ENCODE data around the gene DDIT3.
"Not testable (repeated sequence)": the region's sequence is repeated elsewhere in the genome, so short reads cannot be mapped to it uniquely, and the experiment has no call there.

Gene DDIT3

DNA sequence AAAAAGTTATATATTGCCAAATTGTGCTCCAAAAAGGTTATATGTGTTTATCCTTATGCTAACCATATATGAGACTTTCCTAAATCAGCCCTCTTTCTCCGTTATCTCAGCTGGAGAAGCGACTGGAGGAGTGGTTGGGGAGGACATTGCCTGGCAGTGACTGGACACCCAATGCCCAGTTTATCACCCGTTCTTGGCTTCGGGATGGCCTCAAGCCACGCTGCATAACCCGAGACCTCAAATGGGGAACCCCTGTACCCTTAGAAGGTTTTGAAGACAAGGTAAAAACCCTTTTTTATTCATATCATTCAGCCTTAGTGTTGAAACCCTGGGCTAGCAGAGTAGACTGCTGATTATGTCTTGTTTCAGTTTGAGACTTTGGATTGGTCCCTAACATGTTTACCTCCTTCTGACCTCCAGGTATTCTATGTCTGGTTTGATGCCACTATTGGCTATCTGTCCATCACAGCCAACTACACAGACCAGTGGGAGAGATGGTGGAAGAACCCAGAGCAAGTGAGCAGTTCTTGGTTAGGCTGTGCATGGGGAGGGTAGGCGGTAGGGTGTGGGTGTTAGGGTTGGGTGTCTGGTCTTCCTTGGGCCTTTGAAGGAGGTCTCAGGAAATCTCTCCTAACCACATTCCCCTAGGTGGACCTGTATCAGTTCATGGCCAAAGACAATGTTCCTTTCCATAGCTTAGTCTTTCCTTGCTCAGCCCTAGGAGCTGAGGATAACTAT, 8.6 kb downstream of the DDIT3 start:
- no peak for FAIRE-seq

DNA sequence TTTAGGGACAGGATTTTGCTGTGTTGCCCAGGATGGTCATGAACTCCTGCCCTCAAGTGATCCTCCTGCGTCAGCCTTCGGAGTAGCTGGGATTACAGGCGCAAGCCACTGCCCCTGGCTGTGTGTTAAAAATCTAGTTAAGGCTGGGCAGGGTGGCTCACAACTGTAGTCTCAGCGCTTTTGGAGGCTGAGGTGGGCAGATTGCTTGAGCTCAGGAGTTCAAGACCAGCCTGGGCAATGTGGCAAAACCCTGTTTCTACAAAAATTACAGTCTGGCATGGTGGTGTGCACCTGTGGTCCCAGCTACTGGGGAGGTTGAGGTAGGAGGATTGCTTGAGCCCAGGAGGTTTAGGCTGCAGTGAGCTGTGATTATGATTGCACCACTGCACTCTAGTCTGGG, 9.2 kb downstream of the DDIT3 start:
- no peak for FAIRE-seq

DNA sequence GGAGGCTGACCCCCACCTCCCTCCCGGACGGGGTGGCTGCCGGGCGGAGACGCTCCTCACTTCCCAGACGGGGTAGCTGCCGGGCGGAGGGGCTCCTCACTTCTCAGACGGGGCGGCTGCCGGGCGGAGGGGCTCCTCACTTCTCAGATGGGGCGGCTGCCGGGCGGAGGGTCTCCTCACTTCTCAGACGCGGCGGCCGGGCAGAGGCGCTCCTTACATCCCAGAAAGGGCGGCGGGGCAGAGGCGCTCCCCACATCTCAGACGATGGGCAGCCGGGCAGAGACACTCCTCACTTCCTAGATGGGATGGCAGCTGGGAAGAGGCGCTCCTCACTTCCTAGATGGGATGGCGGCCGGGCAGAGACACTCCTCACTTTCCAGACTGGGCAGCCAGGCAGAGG, 12.5 kb downstream of the DDIT3 start:
- not testable (repeated sequence) for FAIRE-seq

DNA sequence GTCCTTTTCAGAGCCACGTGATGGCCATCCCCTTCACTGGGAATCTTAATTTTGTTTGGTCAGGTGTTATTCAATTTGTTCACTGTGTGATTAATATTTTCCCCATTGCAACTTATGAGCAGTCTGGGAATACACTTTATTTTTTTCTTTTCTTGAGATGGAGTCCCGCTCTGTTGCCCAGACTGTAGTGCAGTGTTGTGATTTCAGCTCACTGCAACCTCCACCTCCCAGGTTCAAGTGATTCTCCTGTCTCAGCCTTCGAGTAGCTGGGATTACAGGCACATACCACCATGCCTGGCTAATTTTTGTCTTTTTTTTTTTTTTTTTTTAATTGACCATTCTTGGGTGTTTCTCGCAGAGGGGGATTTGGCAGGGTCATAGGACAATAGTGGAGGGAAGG, 13.8 kb downstream of the DDIT3 start:
- FAIRE-seq: not testable (repeated sequence)

DNA sequence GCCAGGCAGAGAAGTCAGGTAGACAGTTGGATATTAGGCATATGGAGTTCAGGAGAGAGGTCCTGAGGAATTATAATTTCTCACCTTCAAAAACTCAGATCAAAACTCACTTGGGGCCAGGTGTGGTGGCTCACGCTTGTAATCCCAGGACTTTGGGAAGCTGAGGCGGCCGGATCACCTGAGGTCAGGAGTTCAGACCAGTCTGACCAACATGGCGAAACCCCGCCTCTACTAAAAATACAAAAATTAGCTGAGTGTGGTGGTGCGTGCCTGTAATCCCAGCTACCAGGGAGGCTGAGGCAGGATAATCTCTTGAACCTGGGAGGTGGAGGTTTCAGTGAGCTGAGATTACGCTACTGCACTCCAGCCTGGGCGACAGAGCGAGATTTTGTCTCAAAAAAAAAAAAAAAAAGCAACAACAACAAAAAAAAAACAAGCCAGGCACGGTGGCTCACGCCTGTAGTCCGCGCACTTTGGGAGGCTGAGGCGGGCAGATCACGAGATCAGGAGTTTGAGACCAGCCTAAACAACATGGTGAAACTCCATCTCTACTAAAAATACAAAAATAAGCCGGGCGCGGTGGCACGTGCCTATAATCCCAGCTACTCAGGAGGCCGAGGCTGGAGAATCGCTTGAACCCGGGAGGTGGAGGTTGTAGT, 17.9 kb downstream of the DDIT3 start:
- FAIRE-seq: not testable (repeated sequence)

DNA sequence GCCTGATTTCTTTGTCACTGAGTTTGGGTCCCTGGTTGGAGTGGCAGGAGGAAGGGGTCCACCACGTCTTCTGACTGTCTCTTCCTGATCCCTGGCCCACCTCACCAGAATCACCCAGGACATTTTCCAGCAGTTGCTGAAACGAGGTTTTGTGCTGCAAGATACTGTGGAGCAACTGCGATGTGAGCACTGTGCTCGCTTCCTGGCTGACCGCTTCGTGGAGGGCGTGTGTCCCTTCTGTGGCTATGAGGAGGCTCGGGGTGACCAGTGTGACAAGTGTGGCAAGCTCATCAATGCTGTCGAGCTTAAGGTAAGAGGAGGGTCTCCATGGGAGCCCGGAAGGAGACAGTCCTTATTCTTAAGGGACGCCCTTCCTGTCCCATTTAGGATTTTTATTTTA, 20.1 kb downstream of the DDIT3 start:
- FAIRE-seq: no peak

DNA sequence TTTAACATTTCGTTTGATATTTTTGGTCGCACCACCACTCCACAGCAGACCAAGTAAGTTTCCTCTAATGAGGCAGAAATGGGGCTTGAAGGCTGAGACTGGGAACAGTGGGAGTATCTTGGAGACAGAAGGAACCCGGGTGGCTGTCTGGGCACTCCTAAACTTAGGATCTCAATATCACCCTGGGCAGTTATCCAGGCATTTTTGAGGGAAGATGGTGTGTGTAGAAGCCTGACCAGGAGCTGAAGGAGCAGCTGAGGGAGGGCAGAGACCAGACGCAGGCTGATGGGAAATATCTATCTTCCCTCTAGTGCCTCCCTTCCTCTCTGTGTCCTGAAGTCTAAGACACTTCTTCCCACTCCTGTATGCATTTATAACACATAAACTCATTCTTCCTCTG, 21.7 kb downstream of the DDIT3 start:
- FAIRE-seq: no peak

DNA sequence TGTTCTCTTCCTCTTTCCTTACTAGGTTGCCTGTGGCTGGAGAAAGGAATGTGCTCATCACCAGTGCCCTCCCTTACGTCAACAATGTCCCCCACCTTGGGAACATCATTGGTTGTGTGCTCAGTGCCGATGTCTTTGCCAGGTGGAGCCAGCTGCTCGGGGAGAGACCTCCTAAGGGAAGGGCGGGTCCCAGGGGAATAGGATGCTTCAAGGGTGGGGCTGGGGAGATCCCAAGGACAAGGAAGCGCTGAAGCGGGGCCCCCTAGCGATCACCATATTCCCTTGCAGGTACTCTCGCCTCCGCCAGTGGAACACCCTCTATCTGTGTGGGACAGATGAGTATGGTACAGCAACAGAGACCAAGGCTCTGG, 22.2 kb downstream of the DDIT3 start:
- no peak for FAIRE-seq

DNA sequence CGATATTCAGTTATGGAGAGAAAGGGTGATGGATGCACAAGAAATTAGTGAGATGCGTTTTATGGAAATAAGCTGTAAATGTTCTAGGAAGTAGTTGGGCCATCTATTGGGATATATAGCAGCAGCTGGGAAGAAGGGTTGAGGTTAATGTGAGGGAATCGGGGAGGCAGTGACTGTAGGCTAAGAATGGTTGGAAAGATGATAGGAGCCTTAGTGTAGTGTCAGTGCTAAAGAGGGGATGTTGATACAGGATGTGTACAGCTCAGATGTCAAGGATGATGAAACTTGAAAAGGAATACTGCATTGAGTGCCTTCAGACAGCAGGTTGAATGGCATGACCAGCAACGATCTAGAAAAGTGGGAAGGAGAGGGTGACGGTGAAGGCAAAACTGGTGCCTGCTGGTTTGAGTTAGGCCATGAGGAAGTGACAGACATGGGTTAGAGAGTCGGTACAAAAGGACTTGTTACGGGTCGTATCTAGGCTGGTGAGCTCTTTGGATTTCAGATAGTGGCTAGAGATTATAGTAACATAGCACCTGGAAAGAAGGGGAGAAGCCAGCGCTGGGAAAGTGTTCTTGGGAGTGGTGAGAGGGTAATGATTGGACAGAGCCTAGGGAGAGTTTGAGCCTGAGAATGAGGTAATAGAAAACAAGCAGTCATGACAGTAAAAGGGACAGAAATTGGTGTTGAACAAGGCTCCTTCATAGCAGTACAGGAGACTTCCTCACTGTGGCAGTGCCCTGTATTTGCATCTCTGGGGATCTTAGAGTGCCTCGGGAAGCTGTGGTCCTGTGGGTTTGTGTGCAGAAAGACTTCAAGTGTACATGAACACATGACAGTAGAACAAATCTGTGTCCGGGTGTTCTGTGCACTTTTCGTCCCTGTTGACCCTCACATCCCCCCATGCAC, 22.8 kb downstream of the DDIT3 start:
- FAIRE-seq: no peak

DNA sequence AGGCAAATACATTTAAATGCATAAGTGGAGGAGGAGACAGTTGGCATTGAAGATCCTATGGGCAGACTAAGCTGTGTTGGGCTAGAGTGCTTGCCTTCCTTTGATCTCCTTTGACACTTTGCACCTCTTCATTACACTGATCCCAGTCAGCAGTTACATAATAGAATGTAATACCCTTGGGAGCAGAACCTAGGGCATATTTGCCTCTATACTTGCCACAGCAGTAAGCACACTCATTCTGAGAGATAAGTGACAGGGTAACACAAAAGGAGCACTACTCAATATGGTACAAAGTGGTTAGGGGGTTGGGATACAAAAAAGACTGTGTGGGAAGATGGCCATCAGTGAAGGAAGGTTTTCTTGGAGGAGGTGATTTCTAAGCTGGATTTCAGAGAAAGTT, 23.5 kb downstream of the DDIT3 start:
- FAIRE-seq: no peak

DNA sequence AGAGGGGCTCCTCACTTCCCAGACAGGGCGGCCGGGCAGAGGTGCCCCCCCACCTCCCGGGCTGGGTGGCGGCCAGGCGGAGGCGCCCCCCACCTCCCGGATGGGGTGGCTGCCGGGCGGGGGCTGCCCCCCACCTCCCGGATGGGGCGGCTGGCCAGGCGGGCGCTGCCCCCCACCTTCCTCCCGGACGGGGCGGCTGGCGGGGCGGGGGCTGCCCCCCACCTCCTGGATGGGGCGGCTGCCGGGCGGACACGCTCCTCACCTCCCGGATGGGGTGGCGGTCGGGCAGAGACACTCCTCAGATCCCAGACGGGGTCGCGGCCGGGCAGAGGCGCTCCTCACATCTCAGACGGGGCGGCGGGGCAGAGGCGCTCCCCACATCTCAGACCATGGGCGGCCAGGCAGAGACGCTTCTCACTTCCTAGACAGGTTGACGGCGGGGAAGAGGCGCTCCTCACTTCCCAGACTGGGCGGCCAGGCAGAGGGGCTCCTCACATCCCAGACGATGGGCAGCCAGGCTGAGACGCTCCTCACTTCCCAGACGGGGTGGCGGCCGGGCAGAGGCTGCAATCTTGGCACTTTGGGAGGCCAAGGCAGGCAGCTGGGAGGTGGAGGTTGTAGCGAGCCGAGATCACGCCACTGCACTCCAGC, 25.1 kb downstream of the DDIT3 start:
- not testable (repeated sequence) for FAIRE-seq

DNA sequence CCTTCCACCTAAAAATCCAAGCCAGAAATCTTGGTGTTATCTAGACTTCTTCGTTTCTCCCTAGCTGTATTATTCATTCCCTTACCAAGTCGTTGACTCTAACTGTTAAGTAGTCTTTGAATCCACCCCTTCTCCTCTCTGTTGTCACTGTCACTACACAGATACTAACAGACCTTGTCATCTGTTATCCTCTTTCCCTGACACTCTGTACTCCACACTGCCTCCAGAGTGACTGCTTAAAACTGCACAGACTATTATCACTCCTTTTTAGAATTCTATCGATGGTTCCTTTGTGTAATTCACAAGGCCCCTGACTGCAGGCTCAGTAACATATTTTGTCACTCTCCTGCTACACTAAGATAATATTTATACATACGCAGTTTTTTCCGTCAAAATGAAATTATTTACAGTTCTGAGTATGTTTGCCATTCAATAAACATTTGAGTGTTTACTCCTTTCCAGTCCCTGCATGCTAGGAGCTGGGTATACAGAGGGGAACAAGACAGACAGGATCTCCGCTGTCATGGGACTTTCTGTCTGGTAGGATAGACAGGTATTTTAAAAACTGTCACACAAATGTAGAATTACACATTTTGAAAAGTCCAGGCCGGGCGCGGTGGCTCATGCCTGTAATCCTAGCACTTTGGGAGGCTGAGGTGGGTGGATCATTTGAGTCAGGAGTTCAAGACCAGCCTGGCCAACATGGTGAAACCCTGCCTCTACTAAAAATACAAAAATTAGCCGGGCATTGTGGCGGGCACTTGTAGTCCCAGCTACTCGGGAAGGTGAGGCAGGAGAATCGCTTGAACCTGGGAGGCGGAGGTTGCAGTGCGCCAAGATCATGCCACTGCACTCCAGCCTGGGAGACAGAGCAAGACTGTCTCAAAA, 28.7 kb downstream of the DDIT3 start:
- FAIRE-seq: no peak

DNA sequence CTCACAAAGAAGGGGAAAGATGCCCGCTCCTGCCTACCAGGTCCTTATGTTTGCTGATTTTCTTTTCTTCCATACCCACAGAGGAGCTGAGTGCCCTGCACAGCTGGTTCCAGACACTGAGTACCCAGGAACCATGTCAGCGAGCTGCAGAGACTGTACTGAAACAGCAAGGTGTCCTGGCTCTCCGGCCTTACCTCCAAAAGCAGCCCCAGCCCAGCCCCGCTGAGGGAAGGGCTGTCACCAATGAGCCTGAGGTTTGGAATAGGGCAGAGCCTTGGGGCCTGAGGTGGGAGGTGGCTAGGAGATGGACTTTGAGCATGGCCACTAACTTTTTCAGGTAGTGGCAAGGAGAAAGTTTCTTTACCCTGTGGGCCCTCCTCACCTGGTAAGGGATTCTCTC, 30.2 kb downstream of the DDIT3 start:
- FAIRE-seq: no peak

DNA sequence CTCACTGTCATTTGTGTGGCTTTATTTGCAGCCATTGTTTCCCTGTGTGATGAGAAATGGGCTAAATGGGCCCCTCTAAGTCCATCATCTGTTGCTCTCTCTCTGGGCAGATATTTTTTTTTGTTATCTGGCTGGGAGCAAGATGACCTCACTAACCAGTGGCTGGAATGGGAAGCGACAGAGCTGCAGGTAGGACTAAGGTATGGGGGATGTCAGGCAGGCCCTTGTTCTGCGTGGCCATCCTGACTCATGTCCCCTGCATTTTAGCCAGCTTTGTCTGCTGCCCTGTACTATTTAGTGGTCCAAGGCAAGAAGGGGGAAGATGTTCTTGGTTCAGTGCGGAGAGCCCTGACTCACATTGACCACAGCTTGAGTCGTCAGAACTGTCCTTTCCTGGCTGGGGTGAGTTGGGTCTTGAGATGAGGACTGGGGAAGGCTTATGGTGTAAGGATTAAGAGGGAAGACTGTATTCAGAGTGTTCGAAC, 31.1 kb downstream of the DDIT3 start:
- FAIRE-seq: no peak

DNA sequence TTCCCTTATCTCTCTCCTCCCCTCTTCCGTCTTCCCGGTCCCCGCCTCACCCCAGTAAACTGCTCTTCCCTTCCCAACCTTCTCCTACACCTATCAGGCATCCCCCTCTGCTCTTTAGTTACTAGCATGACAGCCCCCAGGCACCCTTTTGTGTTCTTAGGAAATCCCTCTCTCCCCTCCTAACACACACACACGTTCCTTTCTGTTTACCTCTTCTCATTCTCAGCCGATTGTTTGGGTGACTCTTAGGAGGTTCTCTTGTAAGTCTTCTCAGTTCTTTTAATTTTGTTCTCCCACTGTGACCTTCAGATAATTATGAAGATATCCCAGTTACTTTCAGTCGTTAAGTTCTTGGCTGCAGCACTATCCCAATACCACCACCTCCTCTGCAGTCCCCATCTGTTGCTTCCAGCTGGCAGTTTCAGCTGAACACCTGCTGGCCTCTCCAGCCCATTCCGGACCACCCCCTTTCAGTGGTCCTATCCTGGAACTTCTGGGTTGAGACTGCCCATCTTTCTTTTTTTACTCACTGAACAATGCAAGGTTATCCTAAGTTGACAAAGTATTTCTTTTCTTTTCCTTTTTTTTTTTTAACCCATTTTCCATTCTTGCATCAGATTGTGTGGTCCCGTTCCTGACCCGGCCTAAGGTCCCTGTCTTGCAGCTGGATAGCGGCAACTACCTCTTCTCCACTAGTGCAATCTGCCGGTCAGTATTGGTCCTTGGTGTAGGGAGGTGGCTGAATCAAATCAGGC, 31.7 kb downstream of the DDIT3 start:
- no peak for FAIRE-seq

DNA sequence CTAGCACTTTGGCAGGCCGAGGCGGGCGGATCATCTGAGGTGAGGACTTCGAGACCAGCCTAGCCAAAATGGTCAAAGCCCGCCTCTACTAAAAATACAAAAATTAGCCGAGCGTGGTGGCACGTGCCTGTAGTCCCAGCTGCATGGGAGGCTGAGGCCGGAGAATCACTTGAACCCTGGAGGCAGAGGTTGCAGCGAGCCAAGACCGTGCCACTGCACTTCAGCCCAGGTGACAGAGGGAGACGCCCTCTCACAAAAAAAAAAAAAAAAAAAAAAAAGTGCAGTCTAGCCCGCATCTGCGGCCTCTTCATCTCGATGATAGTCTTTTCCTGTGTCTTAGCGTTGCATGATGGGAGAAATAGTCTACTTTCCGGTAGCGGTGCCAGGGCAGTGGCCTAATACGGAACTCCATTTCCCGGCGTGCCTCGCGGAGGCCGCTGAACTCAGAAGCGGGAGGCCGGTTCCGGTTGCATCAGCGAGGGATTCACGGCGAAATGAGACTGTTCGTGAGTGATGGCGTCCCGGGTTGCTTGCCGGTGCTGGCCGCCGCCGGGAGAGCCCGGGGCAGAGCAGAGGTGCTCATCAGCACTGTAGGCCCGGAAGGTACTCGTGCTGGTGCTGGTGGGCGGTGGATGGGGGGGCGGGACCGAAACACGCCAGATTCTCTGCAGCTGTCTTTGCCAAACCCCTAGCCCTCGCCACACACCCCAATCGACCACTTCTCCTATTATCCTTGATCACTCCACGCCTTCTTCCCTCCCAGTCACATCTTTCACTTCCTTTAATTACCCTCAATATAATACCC, 32.5 kb downstream of the DDIT3 start, which contains the start of gene MARS1:
Gene MARS1, plus strand, starts transcription at position 472 of the 805 bp plus-strand sequence. Its CDS starts 23 bp downstream, at position 495.
- peak; percentile 93 for FAIRE-seq

DNA sequence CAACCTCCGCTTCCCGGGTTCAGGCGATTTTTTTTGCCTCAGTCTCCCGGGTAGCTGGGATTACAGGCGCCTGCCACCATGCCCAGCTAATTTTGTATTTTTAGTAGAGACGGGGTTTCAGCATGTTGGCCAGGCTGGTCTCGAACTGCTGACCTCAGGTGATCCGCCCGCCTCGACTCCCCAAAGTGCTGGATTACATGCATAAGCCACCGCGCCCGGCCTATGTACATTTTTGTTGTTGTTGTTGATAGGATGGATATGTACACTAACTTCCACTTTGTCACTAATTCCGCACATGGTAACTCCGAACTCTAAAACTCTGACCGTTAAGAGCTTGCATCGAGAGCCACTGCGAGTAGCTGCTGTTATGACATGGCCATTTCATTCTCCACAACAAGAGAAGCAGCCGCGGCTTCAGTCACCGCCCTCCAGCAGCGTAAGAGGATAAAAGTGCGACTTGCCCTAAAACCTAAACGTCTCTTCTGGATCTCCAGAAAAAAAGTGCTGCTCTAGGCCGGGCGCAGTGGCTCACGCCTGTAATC, 33.2 kb downstream of the DDIT3 start:
- FAIRE-seq: no peak

DNA sequence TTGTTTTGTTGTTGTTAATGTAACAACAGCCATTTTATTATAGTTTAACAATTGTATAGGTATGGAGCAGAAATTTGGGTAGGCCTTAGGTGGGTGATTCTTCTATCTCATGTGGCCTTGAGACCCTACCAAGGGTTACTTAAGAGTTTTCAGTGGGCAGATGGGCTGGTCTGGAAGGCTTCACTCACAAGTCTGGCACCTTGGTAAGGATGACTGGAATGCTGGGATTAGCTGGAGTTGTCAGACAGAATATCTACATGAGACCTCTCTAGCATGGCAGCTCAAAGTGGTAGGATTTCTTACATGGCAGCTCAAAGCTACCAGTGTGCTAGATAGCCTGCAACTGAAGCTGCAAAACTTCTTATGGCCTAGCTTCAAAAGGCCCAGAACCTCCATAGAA, 34.6 kb downstream of the DDIT3 start:
- no peak for FAIRE-seq

DNA sequence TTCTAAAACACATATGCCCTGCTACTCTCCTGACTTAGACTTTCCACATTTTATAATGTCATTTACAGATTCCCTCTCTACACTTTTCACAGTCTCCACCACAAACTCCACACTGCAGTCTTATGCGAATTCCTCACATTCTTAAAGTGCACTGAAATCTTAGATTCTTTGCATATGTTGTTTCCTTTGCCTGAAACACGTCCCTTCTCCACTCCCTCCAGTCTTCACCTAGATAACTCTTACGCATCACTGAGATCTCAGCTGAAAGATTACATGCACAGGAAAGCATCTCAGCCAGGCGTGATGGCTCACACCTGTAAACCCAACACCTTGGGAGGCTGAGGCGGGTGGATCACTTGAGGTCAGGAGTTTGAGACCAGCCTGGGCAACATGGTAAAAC, 36.8 kb downstream of the DDIT3 start:
- no peak for FAIRE-seq

DNA sequence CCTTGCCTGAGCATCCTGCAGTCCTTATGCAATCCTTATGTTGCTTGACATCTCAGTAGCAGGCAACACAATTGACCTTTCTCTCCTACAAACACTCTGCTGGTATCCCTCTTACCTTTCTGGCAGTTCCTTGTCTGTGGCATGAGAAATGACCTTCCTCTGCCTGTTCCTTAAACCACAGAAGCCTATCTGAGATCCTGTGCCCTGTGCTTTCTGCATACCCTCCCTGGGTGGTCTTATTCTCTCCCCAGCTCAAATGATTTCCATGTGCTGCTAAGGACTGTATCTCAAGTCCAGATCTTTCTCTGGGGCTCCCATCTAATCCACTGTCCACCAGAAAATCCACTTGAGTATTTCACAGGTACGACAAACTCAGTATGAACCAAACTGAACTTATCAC, 38.6 kb downstream of the DDIT3 start:
- FAIRE-seq: no peak

All from A204.1 (cell line).